Measurements from ENCODE around the gene CDC42SE2.
"Not testable (repeated sequence)": the region's sequence is repeated elsewhere in the genome, so short reads cannot be mapped to it uniquely, and the experiment has no call there.

CDC42SE2 gene

GRCh38 chr5:131378721-131379541 is 115.1 kb downstream of the CDC42SE2 start:
- no peak for TF ChIP-seq CTCF (IDR thresholded peaks at IDR 0.05; ENCODE audit: control extremely low read depth, extremely low read depth, low read depth, missing control alignments)
- POLR2A ChIA-PET, result no interaction called here
- DNase-seq (ENCODE audit: extremely low spot score), result no peak
- CTCF ChIA-PET, result interaction anchor here (1.4 to 1.8 kb wide), 4 partner anchors 12 to 127 kb away, joined by 3 to 11 read pairs (median 4); no protein-coding TSS in a partner anchor

- ChIA-PET POLR2A (no interaction called here), CTCF (interaction anchor here (1.4 to 3.3 kb wide), 2 partner anchors 16 to 20 kb away, joined by 3 to 24 read pairs; no protein-coding TSS in a partner anchor)
- DNase-seq (ENCODE audit: extremely low spot score), result peak; percentile 28
- no peak for TF ChIP-seq CTCF (IDR thresholded peaks at IDR 0.05; ENCODE audit: control extremely low read depth, extremely low read depth, low read depth, missing control alignments)
Observed at GRCh38 chr5:131379723-131380122, 115.9 kb downstream of the CDC42SE2 start.

GRCh38 chr5:131380238-131380637 is 116.4 kb downstream of the CDC42SE2 start:
- CTCF ChIA-PET, result interaction anchor here (2.9 to 3.6 kb wide), 3 partner anchors 7 to 115 kb away, joined by 19 to 33 read pairs (median 24); partner anchors contain the start of gene CDC42SE2

GRCh38 chr5:131381021-131381420 is 117.2 kb downstream of the CDC42SE2 start:
- POLR2A ChIA-PET, result no interaction called here

More at GRCh38 chr5:131380238-131380637, 116.4 kb downstream of the CDC42SE2 start:
- DNase-seq (ENCODE audit: extremely low spot score); POLR2A ChIA-PET: not testable (repeated sequence)

GRCh38 chr5:131381777-131382176 is 117.9 kb downstream of the CDC42SE2 start:
- no peak for DNase-seq (ENCODE audit: extremely low spot score)
- POLR2A ChIA-PET, result interaction anchor here (1.0 kb wide), 1 partner anchor 118 kb away, joined by 3 read pairs; no protein-coding TSS in a partner anchor
- TF ChIP-seq CTCF (IDR thresholded peaks at IDR 0.05; ENCODE audit: control extremely low read depth, extremely low read depth, low read depth, missing control alignments), result no peak
- CTCF ChIA-PET, result interaction anchor here (0.6 to 3.9 kb wide), 32 partner anchors 9 to 511 kb away, joined by 3 to 33 read pairs (median 4); partner anchors contain the start of genes CDC42SE2 and HINT1

More at GRCh38 chr5:131381021-131381420, 117.2 kb downstream of the CDC42SE2 start:
- no peak for DNase-seq (ENCODE audit: extremely low spot score)
- no peak for TF ChIP-seq CTCF (IDR thresholded peaks at IDR 0.05; ENCODE audit: control extremely low read depth, extremely low read depth, low read depth, missing control alignments)
- CTCF ChIA-PET, result interaction anchor here (1.0 to 3.9 kb wide), 15 partner anchors 8 to 172 kb away, joined by 3 to 33 read pairs (median 7); partner anchors contain the start of gene CDC42SE2

- ChIA-PET CTCF (interaction anchor here (0.6 to 3.9 kb wide), 30 partner anchors 8 to 511 kb away, joined by 3 to 33 read pairs (median 4); partner anchors contain the start of genes CDC42SE2 and HINT1), POLR2A (interaction anchor here (0.6 to 1.0 kb wide), 2 partner anchors 119 to 186 kb away, joined by 3 to 10 read pairs; no protein-coding TSS in a partner anchor)
- TF ChIP-seq CTCF (IDR thresholded peaks at IDR 0.05; ENCODE audit: control extremely low read depth, extremely low read depth, low read depth, missing control alignments), result peak; percentile 53
- DNase-seq (ENCODE audit: extremely low spot score), result peak; percentile 46
Observed at GRCh38 chr5:131382407-131383395, 118.8 kb downstream of the CDC42SE2 start.
